HG03103 (cell line): ENCODE data around the gene NIN.
"Not testable (repeated sequence)": the region's sequence is repeated elsewhere in the genome, so short reads cannot be mapped to it uniquely, and the experiment has no call there.

Source experiments
- ATAC-seq: cut with Tn5 transposase; IDR thresholded peaks from one replicate; pipeline ENCODE4 v1.9.1; 2021; ENCODE audit warnings: low read depth; ENCODE audit not compliant: unreplicated experiment

NIN gene

GRCh38 chr14:50733494-50733893 is 97.5 kb downstream of the NIN start:
- ATAC-seq = no peak

- ATAC-seq = no peak
These were observed 102.1 kb downstream of the NIN start for GRCh38 chr14:50728836-50729235.

- ATAC-seq = no peak
These were observed 104.4 kb downstream of the NIN start for GRCh38 chr14:50726372-50727107.

DNA sequence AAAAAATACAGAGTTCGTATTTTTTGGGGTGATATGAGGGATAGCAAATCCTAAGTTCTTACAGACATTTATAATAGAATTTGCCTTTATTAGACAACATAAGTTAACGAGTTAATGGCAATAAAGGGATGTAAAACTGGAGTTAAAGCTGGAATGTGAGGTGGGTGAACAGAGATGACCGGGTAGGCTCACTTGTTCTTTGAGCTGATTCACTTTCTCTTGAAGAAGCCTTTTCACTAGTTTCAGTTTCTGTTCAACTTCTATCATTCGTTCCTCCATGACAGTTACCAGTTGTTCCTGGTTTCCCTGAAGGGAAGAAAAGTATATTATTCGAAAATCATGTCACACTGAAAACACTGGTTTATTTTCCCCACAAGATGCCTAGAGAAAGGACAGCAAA is 105.2 kb downstream of the NIN start:
- no peak for ATAC-seq

GRCh38 chr14:50719911-50720759 is 110.8 kb downstream of the NIN start:
- ATAC-seq = no peak

DNA sequence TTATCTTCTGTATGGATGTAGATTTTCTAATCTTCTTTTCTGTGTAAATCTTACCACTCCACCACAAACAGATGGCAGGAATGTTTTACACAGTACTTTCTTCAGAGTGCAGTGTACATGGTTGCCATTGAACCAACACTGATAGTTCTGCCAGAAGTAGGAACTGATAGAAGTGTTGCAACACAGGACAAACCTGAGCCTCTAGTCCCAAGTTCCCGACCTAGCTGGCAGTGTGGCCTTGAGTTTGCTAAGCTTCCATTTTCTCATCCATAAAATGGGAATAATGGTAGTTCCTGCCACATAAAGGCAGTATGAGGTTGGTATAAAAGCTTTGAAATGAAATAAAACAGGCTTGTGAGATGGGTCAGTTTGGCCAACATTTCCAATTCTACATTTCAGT is 112.0 kb downstream of the NIN start:
- ATAC-seq = no peak

DNA sequence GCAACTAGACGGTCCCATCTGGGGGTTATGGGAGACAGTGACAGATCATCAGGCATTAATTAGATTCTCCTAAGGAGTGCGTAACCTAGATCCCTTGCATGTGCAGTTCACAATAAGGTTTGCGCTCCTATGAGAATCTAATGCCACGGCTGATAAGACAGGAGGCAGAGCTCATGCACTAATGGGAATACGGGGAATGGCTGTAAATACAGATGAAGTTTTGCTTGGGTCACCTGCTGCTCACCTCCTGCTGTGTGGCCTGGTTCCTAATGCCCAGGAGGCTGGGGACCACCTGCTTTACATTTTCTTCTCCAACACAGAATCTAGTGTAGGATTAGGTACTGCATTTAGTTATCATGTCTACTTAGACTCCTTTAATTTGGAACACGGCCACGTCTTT is 113.2 kb downstream of the NIN start:
- ATAC-seq = no peak

- no peak for ATAC-seq
These were observed 116.4 kb downstream of the NIN start for GRCh38 chr14:50714450-50715073.

GRCh38 chr14:50711043-50711442 is 119.9 kb downstream of the NIN start:
- no peak for ATAC-seq

GRCh38 chr14:50705026-50705593 is 125.9 kb downstream of the NIN start:
- no peak for ATAC-seq

DNA sequence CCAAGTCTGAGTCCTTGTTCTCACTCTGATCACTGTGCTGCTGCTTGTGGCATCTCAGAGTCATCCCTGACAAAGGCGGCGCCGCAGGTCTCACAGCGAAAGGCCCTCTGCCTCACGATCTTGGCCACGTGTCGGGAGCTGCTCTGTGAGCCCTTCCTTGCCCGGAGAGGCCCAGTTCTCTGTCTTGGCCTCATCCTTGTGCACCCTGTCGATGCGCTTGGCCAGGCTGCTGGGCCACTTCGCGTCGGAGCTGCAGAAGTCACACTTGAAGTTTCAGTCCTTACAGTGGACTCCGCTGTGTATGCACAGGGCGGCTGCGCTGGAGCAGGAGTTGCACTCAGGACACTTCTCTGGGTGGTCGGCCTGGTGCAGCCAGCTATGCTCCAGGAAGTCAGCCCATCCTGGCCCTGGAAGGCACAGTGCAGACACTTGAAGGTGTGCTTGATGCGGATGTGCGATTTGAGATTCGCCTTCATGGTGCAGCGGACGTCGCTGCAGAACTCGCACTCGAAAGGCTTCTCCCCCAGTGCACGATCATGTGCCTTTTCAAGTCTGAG is 126.4 kb downstream of the NIN start:
- no peak for ATAC-seq

GRCh38 chr14:50697659-50698290 is 133.2 kb downstream of the NIN start:
- no peak for ATAC-seq

DNA sequence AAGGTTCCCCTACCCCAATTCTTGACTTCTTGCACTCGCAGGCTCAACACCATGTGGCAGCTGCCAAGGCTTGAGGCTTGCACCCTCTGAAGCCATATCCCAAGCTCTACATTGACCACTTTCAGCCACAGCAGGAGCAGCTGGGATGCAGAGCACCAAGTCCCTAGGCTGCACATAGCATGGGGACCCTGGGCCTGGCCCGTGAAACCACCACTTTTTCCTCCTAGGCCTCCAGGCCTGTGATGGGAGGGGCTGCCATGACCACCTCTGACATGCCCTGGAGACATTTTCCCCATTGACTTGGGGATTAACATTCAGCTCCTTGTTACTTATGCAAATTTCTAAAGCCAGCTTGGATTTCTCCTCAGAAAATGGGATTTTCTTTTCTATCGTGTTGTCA is 136.7 kb downstream of the NIN start:
- not testable (repeated sequence) for ATAC-seq

DNA sequence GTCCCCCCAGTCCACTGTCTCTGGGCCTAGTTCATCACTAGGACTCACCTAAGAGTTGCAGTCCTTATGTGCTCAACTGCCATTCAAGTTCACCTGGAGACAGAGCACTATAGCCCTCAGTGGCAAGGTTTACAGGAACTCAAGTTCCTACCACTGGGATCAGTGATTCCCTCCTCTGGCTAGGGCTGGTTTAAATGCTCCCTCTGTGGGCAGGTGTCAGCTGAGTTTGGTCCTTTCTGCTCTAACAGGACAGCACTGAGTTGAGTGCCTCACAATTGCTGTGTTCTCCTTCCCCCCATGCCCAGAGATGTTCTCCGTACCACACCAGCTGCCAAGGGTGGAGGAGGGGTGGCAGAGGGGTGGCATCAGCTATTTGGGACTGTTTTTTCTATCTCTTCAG is 142.1 kb downstream of the NIN start:
- ATAC-seq = no peak

DNA sequence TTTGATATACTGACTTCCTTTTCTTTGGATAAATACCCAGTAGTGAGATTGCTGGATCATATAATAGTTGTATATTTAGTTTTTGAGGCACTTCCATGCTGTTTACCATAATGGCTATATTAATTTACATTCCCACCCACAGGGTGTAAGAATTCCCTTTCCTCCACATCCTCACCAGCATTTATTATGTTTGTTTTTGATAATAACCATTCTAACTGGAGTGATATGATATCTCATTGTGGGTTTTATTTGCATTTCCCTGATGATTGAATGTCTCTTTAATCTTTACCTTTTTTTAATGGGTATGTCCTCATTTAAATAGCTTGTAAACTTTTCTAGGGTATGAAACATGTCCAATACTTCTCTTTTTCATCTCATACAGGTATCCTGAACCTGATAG is 151.3 kb downstream of the NIN start:
- no peak for ATAC-seq

GRCh38 chr14:50678163-50678562 is 152.8 kb downstream of the NIN start:
- ATAC-seq = no peak

- peak; percentile 79 for ATAC-seq
These were observed 153.4 kb downstream of the NIN start for GRCh38 chr14:50677527-50678063.

- peak; percentile 40 for ATAC-seq
These were observed 154.0 kb downstream of the NIN start for GRCh38 chr14:50676814-50677516.

DNA sequence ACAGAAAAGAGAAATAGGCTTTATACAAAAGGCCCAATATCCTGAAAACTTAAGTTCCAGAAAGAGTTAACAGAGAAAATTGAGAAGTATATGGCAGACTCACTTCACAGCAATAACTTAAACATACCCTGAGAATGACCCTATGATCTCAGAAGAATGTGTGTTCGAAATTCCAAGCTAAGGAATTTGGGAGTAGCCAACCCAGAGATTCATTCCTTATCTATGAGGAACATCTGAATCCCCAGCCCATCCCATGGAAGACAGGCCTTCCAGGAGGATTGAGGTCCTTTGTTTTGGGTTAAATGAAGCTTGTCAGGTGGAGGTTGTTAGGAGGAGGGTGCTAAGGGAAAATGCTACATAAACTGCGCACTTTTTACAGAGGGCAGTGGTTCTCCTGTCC is 155.4 kb downstream of the NIN start:
- ATAC-seq = no peak

DNA sequence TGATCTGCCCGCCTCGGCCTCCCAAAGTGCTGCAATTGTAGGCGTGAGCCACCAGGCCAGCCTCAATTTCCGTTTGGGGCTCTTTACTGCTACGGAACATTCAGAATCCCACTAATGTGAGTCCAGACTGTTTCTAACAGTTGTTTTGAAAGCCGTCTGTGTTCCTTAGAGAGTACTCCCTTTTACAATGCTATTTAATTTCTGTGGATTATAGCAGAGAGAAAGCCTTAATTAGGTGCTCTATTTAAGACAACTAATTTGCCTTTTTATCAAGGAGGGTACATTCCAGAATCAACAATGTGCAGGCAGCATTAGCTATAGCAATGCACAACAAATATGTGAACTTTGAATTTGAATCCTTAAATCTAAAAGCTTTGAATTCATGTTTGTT is 160.1 kb downstream of the NIN start:
- ATAC-seq = no peak
